MV-4-11 (cell line): ENCODE measurements around the gene SERPINB1.
A peak's percentile ranks its signal among the peaks of the same experiment; 100 is the strongest.
"Not testable (repeated sequence)": the region's sequence is repeated elsewhere in the genome, so short reads cannot be mapped to it uniquely, and the experiment has no call there.

Experiments used
- DNase-seq: peaks from one replicate; lab custom pipeline; 2025; lab: John Stamatoyannopoulos, UW

Gene SERPINB1

DNA sequence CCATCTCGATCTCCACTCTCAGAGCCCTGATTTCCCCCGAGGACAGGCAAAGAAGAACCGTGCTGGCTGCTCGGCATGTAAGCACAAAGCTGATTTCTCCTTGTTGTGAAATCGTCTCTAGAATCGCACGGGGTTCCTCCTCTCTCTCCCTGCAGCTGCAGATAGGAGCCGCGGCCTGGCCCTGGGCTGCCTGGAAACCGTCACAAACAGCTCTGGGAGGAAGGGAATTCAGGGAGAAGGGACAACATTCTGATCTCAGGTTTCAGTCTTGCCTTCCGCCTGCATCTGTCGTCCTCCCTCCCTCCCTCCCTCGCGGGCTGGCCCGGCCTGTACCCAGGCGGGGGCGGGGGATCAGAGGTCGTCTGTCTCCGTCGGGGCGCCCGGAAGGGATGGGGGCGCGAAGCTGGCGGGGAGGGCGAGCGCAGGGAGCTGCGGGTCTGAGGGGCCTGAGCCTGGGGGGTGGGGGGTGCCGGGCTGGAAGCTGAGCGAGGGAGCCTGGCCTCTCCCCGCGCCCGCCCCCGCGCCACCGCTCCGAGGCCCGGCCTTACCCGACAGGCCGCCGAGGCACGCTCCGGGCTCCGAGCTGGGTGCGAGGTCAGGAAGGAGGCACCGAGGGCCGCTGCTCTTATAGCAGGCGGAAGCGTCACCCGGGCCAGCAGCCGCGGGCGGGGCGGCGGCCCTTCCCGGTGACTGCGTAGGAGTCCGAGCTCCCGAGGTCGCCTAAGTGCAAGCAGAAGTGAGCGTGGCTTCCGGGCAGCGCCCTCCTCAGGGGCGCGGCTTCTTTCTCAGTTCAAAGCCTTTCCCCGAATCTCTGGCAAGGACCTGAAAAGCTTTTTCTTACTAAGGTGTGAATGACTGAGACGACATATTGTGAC, at the start of gene SERPINB1:
Gene SERPINB1, minus strand, starts transcription at position 600 of the 875 bp plus-strand sequence. CDS start 1,277 bp downstream, outside the sequence.
- DNase-seq, result peak; percentile 90

DNA sequence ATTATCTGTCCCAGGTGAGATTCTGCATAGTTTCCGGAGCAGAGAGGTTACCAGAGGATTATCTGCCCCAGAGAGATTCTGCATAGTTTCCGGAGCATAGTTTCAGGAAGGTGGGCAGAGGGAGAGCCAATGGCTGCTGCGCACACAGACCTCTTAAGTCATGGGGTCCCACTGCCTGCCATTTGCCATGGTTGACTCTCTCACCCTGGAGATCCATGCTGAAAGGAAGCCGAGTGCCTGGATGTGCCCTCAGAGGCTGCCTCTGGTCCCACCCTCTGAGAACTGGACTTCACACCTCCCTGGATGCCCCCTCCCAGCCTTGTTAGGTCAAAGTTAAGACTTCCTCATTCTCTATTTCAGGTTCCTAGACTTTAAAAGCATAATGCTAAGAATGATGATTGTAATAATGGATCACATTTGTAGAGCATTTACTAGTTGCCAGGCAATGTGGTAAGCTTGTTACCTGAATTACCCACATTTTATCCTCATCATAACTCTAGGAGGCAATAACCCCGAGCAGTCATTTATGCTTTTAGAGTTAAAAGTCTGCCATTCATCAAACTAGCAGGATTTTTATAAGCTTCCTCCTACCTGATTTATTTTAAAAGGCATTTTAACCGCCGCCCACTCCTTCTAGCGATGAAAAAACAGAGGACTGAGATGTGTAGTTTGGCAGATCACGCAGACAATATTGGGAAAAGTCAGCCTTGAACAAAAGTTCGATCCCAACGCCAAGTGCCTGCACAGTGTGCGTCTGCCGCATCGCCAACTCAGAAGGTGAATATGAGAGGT, 49.5 kb upstream of the SERPINB1 start:
- DNase-seq, result no peak

GRCh38 chr6:2885967-2886735, 44.5 kb upstream of the SERPINB1 start:
- DNase-seq, result peak; percentile 28

DNA sequence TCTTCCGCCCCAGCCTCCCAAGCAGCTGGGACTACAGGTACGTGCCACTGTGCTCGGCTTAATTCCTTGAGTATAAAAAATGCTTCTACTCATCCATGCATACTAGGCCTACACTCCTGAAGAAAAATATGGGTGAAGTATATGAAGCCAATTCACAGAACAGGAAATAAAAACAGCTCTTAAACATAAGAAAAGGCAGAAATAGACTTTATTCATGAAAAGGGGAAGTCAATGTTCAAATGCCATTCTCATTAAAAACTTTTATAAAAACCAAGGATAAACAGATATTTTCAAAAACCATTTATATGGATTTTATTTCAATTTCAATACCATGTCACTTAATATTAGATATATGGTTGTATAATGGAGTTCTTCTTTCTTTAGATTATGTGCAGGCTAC, 43.1 kb upstream of the SERPINB1 start:
- peak; percentile 15 for DNase-seq

- DNase-seq, result no peak
These were observed 42.0 kb upstream of the SERPINB1 start for GRCh38 chr6:2883673-2884072.

- no peak for DNase-seq
These were observed 39.8 kb upstream of the SERPINB1 start for GRCh38 chr6:2881423-2881822.

- not testable (repeated sequence) for DNase-seq
These were observed 38.5 kb upstream of the SERPINB1 start for GRCh38 chr6:2880156-2880555.

GRCh38 chr6:2877960-2878359, 36.3 kb upstream of the SERPINB1 start:
- DNase-seq, result no peak

GRCh38 chr6:2877057-2877882, 35.6 kb upstream of the SERPINB1 start:
- DNase-seq, result no peak

GRCh38 chr6:2876210-2877056, 34.8 kb upstream of the SERPINB1 start:
- DNase-seq, result peak; percentile 52

GRCh38 chr6:2875359-2876191, 33.9 kb upstream of the SERPINB1 start:
- no peak for DNase-seq

DNA sequence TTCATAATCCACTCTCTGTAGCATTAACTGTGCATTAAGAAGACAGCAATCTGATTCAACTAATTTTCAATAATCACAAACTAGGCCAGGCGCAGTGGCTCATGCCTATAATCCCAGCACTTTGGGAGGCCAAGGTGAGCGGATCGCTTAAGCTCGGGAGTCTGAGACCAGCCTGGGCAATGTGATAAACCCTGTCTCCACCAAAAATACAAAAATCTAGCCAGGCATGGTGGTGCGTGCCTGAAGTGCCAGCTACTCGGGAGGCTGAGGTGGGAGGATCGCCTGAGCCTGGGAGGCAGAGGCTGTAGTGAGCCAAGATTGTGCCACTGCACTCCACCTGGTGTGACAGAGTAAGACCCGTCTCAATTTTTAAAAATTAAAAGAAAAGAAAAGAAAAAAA, 32.0 kb upstream of the SERPINB1 start:
- DNase-seq, result no peak

- no peak for DNase-seq
These were observed 31.0 kb upstream of the SERPINB1 start for GRCh38 chr6:2872423-2873358.

DNA sequence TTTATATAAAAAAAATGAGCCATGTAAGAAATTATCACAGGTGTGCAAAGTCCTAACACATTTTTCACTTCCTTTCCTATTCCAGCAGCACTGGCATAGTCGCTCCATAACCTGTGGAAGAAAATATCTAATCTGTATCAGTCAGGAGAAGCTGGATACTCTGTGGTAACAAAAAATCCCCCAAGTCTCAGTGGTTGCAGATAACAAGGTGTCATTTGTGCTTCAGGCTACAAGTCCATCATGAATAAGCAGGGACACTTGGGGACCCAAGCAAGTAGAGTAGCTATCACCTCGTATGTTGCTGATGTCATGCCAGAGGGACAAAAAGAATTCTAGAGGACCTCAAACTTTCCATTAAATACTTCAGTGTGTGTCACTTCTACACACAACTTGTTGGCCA, 30.3 kb upstream of the SERPINB1 start:
- no peak for DNase-seq

DNA sequence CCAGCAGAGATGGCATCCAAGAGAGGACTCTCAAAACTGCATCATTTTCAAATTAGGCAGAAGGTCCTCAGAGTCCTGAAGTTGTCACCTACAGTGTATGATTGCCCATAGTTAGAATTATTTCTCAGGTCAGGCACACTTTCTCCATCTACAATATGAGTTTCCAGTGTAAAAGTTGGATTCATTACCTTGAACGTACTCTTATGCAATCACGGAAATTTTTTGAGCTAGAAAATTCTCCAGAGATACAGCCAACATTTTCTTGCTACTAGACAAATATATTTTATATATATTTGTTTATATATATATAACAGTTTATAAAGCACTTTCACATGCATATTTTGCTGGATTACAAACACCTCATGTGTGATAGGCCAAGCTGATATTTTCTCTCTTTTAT, 29.4 kb upstream of the SERPINB1 start:
- no peak for DNase-seq

GRCh38 chr6:2870046-2870636, 28.5 kb upstream of the SERPINB1 start:
- no peak for DNase-seq

DNA sequence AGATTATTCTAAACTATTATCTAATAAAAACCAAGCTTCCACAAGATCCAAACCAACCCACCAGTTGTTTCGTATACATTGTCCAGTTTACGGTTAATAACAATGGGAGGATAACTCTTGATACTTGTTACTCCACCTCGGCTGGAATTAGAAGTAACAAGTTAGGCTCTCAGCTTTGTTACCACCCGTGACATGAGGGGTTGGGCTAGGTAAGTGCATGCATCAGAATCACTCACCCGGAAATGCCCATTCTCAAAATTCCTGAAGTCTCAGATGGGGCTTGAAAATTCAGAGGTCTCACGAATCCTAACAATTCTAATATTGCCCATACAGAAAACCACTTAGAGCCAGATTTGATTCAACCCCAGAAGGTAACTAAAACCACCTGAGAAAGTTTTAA, 27.0 kb upstream of the SERPINB1 start:
- no peak for DNase-seq
